GM19193 (cell line): Measurements from ENCODE around the gene BUD31.

Source experiments
- POLR2A ChIP-seq: IDR thresholded peaks from 4 replicates; pipeline ENCODE4 v1.6.1; 2011; ENCODE audit not compliant: insufficient read depth, insufficient read length; ENCODE audit errors: extremely low read depth

The BUD31 gene

DNA sequence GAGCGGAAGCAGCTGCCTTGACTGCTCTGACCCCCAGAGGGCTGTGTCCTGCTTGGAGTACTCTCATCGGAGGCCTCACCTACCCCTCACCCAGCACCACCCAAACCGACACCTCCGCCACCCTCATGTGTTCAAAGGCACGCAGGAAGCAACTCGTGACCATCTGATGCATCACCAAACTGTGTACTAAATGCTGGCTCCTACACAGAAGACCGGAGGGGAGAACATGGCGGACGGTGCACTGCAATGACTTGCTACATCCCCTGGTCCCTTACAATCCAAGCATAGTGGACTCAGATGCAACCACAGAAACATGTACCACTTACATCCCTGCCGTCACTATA, 3.8 kb upstream of the BUD31 start:
- TF ChIP-seq POLR2A, result no peak

DNA sequence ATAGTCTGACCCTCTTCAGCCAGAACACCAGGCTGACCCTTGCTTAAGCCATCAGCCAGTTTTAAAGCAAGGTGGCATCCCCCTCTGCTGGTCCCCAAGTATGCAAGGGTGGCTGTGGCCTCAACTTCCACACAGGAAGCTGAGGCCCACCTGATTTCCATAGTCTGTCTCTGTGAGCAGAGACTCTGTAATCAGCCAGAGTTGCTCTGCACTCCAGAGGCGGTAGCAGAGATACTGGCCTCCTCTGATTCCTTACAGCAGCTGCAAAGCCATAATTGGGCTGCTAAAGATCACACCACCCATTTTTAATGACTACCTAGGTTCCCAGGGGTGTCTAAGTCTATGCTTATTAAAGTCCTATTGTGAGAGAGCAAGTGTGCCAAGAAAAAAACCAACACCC, 2.2 kb upstream of the BUD31 start:
- TF ChIP-seq POLR2A, result no peak

DNA sequence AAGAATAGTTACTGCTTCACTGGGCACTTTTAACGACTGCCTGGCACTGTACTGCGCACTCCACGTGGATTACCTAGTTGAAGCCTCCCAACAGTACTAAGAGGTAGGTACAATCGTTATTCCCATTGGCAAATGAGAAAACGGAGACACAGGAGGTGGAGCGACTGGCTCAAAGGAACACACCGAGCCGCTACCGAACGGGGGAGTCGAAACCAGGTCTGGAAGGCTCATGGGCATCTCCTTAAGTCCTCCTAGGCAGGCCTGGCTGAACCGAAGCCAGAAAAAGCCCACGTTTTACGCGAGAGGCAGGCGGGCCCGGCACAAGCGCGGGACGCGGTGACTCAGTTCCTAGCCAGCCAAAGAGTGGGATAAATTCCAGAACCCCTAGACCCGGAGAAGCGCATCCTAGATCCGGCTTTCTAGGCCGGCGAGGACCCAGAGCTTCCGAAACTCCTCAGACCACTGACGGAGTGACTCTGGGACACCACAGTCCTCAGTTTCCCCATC, 844 bp upstream of the BUD31 start:
- no peak for TF ChIP-seq POLR2A

DNA sequence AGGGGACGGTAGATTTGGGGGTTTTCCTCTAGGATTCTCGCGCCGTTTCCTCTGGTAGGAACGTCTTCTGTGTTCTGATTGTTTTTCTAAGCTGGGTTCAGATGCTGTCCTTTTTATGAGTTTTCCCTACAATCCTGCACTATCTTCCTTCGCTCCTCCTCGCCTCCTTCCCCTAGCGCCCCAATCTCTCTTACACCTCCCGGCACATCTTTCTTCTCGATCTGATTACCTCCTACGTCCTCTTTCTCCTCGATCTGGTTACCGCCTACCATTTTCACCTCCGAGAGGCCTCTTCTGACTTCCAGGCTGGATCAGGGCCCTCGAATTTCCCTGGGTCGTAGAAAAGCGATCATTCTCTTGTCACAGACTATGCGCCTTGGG, 413 bp downstream of the BUD31 start:
- TF ChIP-seq POLR2A, result no peak

DNA sequence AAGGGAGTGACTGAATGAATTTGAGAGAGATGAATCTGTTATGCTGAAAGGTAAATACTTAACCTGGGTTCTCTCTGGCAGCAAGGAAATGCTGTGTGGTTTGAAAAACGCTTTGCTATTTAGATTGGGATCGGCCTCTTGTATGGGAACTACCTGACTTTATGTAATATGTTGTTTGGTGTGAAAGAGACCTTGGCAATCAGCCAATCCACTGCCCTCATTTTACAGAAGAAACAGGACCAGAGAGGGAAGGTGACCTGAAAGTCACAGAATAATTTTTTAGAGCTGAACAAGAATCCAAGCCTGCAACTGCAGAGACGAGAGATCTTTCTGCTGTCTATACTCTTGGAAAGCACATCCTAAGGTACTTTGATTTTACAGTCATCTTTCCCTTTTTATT, 1.0 kb downstream of the BUD31 start:
- no peak for TF ChIP-seq POLR2A

DNA sequence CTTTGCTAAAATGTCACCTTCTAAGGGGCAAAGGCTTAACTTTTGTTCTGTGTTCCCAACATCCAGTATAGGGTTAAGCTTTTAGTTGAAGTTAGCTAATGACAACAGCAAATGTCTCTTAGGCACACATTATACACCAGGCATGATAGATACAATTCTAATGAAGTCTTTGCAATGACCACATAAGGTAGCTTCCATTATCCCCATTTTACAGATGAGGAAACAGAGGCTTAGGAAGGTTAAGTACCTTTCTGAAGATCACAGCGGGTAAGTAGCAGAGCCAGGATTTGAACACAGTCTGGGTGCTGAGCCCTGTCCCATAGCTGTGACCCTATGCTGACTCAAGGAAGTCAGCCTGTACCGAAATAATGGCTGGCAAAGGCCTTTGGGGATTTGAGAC, 1.9 kb downstream of the BUD31 start:
- TF ChIP-seq POLR2A, result no peak

DNA sequence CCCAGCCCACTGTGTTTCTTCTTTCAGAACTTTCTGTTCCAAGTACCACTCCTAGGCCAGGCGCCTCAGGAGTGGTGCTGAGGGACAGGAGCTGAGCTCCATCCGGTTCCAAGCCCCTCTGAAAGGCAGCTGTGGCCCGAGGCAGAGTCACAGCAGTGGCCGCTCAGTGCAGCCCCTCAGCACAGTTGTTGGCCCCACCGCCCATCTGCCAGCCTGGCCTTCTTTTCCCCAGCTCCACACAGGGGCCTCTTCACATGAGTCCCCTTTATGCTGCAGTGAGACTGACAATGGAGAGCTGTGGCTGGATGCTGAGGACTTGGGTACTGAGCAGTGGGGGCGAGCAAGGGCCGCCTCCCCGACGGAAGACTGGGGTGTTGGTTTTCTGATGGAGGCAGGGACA, 9.5 kb downstream of the BUD31 start:
- no peak for TF ChIP-seq POLR2A

DNA sequence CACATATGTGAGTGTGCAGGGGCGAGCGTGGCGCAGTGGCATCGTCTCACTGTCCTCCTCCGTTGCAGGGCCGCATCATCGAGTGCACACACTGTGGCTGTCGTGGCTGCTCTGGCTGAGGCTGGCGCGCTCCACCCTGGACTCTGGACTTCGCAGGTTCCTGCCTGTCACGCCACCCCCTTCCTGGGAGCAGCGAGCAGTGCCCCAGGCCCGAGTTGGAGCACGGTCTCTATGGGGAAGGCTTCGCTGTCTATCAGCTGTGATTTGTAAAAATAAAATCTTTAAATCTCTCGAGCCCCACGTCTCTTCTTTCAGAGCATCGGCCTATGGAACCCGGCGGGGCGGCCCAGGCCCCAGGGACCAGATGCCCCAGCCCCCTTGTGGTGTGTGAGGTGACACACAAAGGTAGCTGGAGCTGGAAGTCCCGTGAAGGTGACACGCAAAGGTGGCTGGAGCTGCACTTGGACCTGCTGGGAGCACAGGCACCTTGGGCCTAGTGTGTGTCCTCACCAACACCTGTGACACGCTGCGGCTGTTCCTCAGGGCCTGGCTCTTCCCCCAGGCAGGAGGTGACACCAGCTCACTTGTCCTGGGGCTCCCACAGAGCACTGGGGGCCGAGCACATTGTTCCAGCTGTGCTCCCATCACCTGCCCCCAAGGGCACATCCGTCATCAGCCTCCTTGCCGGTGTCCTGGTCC, 10.7 kb downstream of the BUD31 start:
- TF ChIP-seq POLR2A, result no peak

DNA sequence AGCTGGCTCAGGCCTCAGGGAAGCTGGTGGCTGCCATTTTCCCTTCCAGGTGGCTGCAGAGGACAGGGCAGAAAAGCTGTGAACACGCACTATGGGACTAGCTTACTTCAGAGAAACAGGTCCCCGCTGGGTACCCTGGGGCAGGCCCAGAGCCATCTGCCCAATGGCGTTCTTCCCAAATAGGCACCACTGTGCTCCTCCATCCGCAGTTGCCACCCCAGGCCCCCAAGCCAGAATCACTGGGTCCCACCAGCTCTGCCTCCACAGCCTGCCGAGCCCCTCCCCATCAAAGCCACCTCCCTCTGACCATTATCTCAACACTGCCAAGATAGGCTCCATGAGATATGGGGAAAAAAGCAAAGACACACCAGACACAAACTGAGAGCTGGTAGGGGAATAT, 11.4 kb downstream of the BUD31 start:
- no peak for TF ChIP-seq POLR2A

DNA sequence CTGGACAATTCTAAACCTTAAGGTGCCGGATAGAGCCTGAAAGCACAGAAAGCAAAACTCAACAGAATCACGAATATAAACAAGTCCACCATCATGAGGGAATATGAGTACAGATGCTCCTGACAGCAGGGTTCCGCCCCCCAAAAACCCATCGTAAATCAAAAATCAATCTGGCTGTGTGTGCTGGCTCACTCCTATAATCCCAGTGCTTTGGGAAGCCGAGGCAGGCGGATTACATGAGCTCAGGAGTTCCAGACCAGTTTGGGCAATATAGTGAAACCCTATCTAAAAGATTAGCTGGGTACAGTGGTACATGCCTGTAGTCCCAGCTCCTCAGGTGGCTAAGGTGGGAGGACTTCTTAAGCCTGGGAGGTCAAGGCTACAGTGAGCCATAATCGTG, 12.2 kb downstream of the BUD31 start:
- TF ChIP-seq POLR2A, result no peak

DNA sequence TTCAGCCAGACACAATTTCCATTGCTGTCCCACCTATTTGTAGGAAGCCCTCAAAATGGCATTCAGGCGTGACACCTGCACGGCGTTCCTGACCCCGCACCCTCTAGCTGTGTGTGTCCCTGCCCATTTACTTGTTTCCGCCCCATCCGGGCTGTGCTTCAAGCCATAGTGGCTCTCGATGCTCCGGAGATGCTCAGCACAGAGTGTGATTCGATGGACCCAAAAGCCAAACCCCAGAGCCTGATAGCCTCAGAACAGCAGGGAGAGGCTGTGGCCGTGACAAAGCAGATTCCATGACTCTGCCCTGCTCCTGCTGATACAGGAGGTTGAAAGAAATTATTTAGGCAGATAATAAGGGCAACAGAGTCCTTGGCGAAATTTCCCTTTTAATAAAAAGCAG, 13.4 kb downstream of the BUD31 start:
- TF ChIP-seq POLR2A, result no peak

DNA sequence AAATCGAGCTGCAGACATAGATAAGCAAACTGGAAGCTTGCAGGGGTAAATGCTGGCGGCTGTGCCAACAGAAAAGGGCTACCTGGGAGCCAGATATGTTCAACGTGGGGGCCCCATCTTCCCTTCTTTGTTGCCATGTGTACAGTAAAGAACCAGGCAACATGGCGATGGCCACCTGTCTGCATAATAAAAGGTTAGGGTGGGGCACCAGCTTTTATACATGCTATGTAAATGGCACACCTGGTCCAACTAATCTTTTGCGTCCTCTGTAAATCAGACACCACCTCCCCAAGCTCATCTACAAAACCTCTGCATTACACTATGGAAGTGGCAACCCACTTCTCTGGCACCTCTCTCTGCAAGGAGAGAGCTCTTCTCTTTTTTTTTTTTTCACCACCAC, 13.9 kb downstream of the BUD31 start:
- TF ChIP-seq POLR2A, result no peak

DNA sequence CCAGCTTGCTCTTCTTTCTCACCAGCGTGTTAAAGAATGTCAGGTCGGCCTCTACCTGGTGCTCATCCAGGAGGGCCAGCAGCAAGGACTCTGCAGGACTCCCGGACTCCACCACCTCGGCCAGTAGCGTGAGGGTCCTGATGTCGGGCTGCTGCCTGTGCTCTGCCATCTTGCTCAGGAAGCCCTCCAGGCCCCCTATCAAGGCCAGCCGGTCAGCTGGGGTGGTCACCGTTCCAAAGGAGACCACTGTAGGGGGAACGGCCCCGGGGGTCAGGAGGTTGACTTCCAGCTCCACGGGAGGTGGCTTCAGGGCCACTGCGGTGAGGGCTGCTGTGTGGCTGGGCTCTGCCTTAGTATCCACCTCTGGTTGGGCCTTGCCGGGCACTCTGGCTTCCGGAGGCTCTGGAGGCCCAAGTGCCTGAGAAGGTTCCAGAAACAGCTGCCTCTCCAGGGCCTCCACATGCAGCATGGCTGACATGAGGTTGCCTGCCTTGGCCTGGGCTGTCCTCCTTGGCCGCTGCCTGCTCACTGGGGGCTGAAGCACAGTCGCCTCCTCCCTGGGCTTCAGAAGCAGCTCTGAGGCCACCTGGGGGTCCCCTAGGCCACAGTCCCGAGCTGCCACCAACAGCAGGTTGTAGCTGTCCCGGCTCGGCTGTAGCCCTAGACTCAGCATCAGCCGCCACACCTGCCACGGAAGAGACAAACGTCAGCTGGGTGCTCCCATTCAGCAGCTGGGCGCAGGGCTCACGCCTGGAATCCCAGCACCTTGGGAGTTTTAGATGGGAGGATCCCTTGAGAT, 16.4 kb downstream of the BUD31 start:
- TF ChIP-seq POLR2A, result no peak

DNA sequence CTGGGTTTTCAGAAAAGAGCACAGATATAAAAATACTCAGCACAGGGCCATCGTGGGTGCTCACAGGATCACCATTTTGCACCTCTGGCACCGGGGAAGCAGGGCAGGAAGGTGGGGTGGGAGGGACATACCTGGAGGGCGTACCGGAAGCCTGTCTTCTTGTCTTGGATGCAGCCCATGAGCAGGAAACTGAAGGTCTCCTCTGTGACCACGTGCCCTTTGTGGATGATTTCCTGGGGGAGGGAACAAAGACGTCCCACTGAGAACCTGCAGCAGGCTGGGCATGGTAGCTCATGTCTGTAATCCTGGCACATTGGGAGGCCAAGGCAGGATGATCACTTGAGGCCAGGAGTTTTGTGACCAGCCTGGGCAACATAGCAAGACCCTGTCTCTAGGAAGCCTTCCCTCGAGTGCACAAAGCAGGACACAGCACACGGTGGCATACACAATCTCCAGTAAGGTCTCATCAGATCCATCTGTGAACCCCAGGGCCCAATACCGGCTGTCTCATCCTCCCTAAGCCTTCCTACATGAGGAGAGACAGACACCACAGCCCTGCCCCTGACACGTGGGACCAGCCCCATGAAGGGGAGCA, 20.3 kb downstream of the BUD31 start:
- TF ChIP-seq POLR2A, result no peak

DNA sequence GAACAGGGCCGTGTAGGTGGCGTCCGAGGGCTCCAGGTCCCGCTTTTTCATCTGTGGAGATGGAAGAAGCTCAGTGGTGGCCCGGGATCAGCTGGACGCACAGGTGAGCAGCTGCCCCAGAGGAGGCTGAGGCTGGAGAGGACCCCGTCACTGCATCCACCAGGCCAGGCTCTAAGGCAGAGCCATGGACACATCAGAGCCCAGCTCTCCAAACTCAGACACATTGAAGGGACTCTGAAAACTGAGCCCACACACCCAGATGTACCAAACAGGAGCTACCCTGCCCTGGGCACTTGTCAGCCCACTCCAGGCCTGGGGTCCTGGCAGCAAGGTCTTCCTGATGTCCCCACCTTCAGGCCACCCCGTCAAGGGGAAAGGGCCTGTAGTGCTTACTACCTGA, 21.0 kb downstream of the BUD31 start:
- TF ChIP-seq POLR2A, result no peak

DNA sequence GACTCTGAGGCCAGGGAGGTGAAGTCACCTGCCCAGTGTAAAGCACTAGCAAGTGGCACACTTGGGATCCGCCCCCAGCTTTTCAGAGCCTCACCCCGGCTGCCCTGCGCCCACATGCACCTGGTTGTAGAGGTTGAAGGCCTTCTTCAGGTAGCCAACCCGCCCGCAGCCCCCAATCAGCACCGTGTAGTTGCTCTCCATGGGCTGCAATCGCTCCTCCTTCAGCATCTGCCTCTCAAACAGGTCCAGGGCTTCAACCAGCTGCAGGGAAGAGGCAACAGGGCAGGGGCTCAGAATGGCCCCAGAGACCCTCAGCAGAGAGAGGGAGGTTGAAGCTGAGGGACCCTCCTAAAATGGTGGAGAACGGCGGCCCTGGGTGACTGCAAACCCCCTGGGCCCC, 24.4 kb downstream of the BUD31 start:
- TF ChIP-seq POLR2A, result no peak

DNA sequence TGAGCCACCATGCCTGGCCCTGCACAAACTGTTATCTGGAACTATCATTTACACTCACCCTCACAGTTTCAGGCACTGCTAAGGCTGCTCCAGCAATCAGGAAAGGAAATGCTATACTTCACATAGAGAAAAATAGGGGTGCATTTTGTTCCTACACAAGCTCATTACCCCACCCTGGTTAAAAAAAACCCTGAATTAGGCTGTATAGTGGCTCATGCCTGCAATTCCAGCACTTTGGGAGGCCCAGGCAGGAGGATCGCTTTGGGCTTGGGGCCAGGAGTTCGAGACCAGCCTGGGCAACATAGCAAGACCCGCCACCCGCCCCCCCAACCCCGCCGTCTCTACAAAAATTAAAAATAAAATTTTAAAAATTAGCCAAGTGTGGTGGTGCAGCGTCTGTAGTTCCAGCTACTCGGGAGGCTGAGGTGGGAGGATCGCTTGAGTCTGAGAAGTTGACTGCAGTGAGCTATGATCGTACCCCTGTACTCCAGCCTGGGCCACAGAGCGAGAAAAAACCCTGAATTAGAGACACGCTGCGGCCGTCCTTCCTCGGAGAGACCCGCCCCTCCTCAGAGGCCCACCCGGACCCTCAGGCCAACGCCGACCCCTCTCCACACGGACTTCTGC, 29.3 kb downstream of the BUD31 start:
- no peak for TF ChIP-seq POLR2A
